Nephron progenitor cell (in vitro differentiated cells): ENCODE results near the gene VPS35L.

Experiments
- DNase-seq: peaks from one replicate; pipeline ENCODE4 v3.0.0; 2021
- H3K27ac Mint-ChIP-seq: 2 replicates; pipeline ENCODE4 v1.8.0; 2021; ENCODE audit warnings: mild to moderate bottlenecking, moderate library complexity, mixed read lengths
- H3K27me3 Mint-ChIP-seq: 2 replicates; pipeline ENCODE4 v1.8.0; 2021; ENCODE audit warnings: mild to moderate bottlenecking, low read depth, mixed read lengths; ENCODE audit not compliant: poor library complexity
- H3K36me3 Mint-ChIP-seq: 2 replicates; pipeline ENCODE4 v1.8.0; 2021; ENCODE audit warnings: low read depth, mixed read lengths
- H3K4me1 Mint-ChIP-seq: 2 replicates; pipeline ENCODE4 v1.8.0; 2021; ENCODE audit warnings: mixed read lengths
- H3K4me3 Mint-ChIP-seq: 2 replicates; pipeline ENCODE4 v1.8.0; 2021; ENCODE audit warnings: mild to moderate bottlenecking, moderate library complexity, mixed read lengths
- H3K9me3 Mint-ChIP-seq: 2 replicates; pipeline ENCODE4 v1.8.0; 2021; ENCODE audit warnings: mild to moderate bottlenecking, moderate library complexity, mixed read lengths
- TF ChIP-seq, protein P1 (sequence below): fragments of 200-600 bp; sonication (generic); IDR thresholded peaks from 2 replicates; pipeline ENCODE4 v1.5.0; 2021; ENCODE audit warnings: antibody characterized with exemption

The VPS35L gene

GRCh38 chr16:19522397-19522732, 33.1 kb upstream of the VPS35L start:
- Mint-ChIP-seq H3K4me1 (peaks cover 71% of the 10 kb centered on the region), H3K27me3 (no peaks in the 10 kb centered on the region), H3K36me3 (peaks cover 7% of the 10 kb centered on the region), H3K27ac (peak overlapping the region; percentile 49), H3K9me3 (no peaks in the 10 kb centered on the region), H3K4me3 (peak overlapping the region; percentile 91)
- TF ChIP-seq, protein P1, sequence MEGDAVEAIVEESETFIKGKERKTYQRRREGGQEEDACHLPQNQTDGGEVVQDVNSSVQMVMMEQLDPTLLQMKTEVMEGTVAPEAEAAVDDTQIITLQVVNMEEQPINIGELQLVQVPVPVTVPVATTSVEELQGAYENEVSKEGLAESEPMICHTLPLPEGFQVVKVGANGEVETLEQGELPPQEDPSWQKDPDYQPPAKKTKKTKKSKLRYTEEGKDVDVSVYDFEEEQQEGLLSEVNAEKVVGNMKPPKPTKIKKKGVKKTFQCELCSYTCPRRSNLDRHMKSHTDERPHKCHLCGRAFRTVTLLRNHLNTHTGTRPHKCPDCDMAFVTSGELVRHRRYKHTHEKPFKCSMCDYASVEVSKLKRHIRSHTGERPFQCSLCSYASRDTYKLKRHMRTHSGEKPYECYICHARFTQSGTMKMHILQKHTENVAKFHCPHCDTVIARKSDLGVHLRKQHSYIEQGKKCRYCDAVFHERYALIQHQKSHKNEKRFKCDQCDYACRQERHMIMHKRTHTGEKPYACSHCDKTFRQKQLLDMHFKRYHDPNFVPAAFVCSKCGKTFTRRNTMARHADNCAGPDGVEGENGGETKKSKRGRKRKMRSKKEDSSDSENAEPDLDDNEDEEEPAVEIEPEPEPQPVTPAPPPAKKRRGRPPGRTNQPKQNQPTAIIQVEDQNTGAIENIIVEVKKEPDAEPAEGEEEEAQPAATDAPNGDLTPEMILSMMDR: no peak
- DNase-seq: no peak

DNA sequence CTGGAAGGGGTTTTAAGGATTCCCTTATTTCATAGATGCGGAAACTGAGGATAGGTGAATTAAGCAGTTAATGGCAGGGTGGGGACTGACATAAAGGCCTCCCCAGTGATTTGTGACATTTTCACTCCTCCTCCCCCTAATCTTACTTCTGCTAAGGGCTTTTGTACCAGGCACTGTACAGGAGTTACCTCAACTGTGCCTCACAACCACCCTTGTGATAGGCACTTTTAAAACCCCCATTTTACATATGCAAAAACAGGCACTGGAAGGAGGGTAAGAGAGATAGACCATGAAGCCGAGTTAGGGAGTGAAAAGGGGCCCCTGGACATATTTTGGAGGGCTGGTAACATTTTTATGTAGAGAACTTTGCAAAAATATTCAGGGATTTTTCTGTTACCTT, 32.7 kb upstream of the VPS35L start:
- Mint-ChIP-seq H3K27ac (no peak overlapping the region), H3K9me3 (no peaks in the 10 kb centered on the region), H3K4me3 (peak overlapping the region; percentile 91), H3K4me1 (peaks cover 67% of the 10 kb centered on the region), H3K27me3 (no peaks in the 10 kb centered on the region), H3K36me3 (peaks cover 6% of the 10 kb centered on the region)
- TF ChIP-seq, protein P1: no peak
- DNase-seq: no peak

DNA sequence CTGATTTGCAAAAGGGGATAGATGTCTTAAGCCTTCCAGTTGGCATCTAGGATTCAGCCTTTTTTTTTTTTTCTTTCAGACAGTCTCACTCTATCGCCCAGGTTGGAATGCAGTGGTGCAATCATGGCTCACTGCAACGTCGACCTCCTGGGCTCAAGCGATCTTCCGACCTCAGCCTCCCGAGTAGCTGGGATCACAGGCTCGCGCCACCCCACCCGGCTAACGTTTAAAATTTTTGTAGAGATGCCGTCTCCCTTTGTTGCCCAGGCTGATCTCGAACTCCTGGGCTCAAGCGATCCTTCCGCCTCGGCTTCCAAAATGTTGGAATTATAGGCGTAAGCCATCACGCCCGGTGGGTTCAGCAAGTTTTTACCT, 32.3 kb upstream of the VPS35L start:
- DNase-seq: no peak
- Mint-ChIP-seq H3K4me1 (peaks cover 66% of the 10 kb centered on the region), H3K36me3 (peaks cover 6% of the 10 kb centered on the region), H3K9me3 (no peaks in the 10 kb centered on the region), H3K27ac (no peak overlapping the region), H3K4me3 (peak overlapping the region; percentile 96), H3K27me3 (no peaks in the 10 kb centered on the region)
- TF ChIP-seq, protein P1: no peak

GRCh38 chr16:19523559-19524355, 31.7 kb upstream of the VPS35L start, which contains the start of gene CCP110:
CCP110 (plus strand) TSS chr16:19523942; CDS start chr16:19527882, 3,940 bp downstream.
- Mint-ChIP-seq H3K4me3 (peak within 1 kb of the TSS; percentile 96), H3K4me1 (peaks cover 60% of the 10 kb centered on the region), H3K36me3 (peaks cover 7% of the 10 kb centered on the region), H3K27me3 (no peaks in the 10 kb centered on the region), H3K9me3 (no peaks in the 10 kb centered on the region), H3K27ac (peak within 1 kb of the TSS; percentile 94)
- DNase-seq: peak; percentile 90
- TF ChIP-seq, protein P1: no peak

GRCh38 chr16:19524356-19524615, 31.2 kb upstream of the VPS35L start:
- no peaks in the 10 kb centered on the region for H3K27me3 Mint-ChIP-seq
- peak overlapping the region; percentile 96 for H3K4me3 Mint-ChIP-seq
- DNase-seq: no peak
- no peaks in the 10 kb centered on the region for H3K9me3 Mint-ChIP-seq
- H3K4me1 Mint-ChIP-seq: peaks cover 55% of the 10 kb centered on the region
- peaks cover 11% of the 10 kb centered on the region for H3K36me3 Mint-ChIP-seq
- TF ChIP-seq, protein P1: no peak
- H3K27ac Mint-ChIP-seq: peak overlapping the region; percentile 8
